Prostate gland (tissue), 2 donors: ENCODE data around the gene C2orf68.
"Not testable (repeated sequence)": the region's sequence is repeated elsewhere in the genome, so short reads cannot be mapped to it uniquely, and the experiment has no call there.

Experiments
- CTCF ChIP-seq, 4 experiments: fragments of 200-600 bp in 2 of 4; fragments of 450-650 bp in 2 of 4; sonication (generic) in 2 of 4; IDR thresholded peaks; 1 replicate in 3 of 4; 2 replicates in 1 of 4; pipeline ENCODE4 v1.5.1; 2016 to 2019; ENCODE audit warnings: antibody characterized with exemption in 4 of 4, mild to moderate bottlenecking in 2 of 4, moderate library complexity in 2 of 4
- POLR2AphosphoS5 ChIP-seq: sonication (generic); formaldehyde crosslinking; IDR thresholded peaks from one replicate; pipeline ENCODE4 v1.6.1; 2017; ENCODE audit warnings: antibody characterized with exemption

- not testable (repeated sequence) for TF ChIP-seq CTCF (IDR thresholded peaks at IDR 0.05); POLR2AphosphoS5
Measured at GRCh38 chr2:85657399-85657798, 45.5 kb upstream of the C2orf68 start.
